HepG2 (cell line): Measurements from ENCODE around the gene BANK1. TPM values are rescaled to one million over a fixed set of nuclear protein-coding genes. Genes with fewer than 3 reads are reported as not detected.

Experiments used
- ATAC-seq: fragments of 200-7000 bp; cut with Tn5 transposase; 3 replicates; pipeline ENCODE4 v1.9.1; 2020; ENCODE audit warnings: mild to moderate bottlenecking, moderate library complexity
- BruUV-seq: library from RNA; stranded (reverse); fragments of 400-500 nt; replicated peaks from 2 replicates; lab custom pipeline; 2021; lab: Mats Ljungman, UMichigan
- CTCF ChIA-PET: fragments of 300-600 bp; formaldehyde crosslinking; extraction: SDS; loops from one replicate; lab custom pipeline; 2021; ENCODE audit warnings: low total read pairs, inconsistent platforms, low intra/inter-chr PET ratio; lab: Yijun Ruan, JAX
- POLR2A ChIA-PET: fragments of 350-600 bp; sonication (Branson Sonifier 250); formaldehyde crosslinking; loops from one replicate; lab custom pipeline; 2020; ENCODE audit warnings: antibody characterized with exemption, inconsistent platforms; lab: Yijun Ruan, JAX
- DNase-seq: peaks from one replicate; pipeline ENCODE4 v3.0.0-alpha.2; 2015; ENCODE audit warnings: low spot score
- FAIRE-seq: peaks from 3 replicates; lab custom pipeline; 2011; peaks lifted over from hg19 to GRCh38; lab: Jason Lieb, UNC
- H2AFZ ChIP-seq: one replicate; pipeline ENCODE4 v1.6.1; 2011; ENCODE audit warnings: low read length, inconsistent platforms
- H3K27ac ChIP-seq: fragments of 300-600 bp; 3 replicates; pipeline ENCODE4 v1.8.0; 2011; ENCODE audit warnings: mixed run types, mild to moderate bottlenecking, mixed read lengths, low read length, inconsistent platforms; ENCODE audit not compliant: insufficient read depth; ENCODE audit errors: extremely low read length
- H3K27me3 ChIP-seq, 2 experiments: fragments of 200-600 bp in 1 of 2; 2 replicates in 1 of 2; 3 replicates in 1 of 2; pipeline versions ENCODE4 v1.6.0 to v1.8.0; 2011; ENCODE audit warnings: low read length in 2 of 2, mild to moderate bottlenecking in 2 of 2, moderate library complexity in 2 of 2, inconsistent platforms in 1 of 2; ENCODE audit not compliant: insufficient read depth in 2 of 2, control insufficient read depth in 1 of 2
- H3K36me3 ChIP-seq, 2 experiments: fragments of 200-600 bp in 1 of 2; replicated peaks in 1 of 2; 2 replicates in 1 of 2; 3 replicates in 1 of 2; pipeline versions ENCODE4 v1.5.1 to v1.8.0; 2011; ENCODE audit warnings: low read length in 2 of 2, inconsistent platforms in 1 of 2; ENCODE audit not compliant: insufficient read depth in 2 of 2, control insufficient read depth in 1 of 2
- H3K4me1 ChIP-seq: 2 replicates; pipeline ENCODE4 v1.5.1; 2012; ENCODE audit warnings: low read length, inconsistent platforms; ENCODE audit not compliant: insufficient read depth
- H3K4me2 ChIP-seq: 2 replicates; pipeline ENCODE4 v1.6.0; 2011; ENCODE audit warnings: low read depth, low read length, inconsistent platforms
- H3K4me3 ChIP-seq, 3 experiments: fragments of 200-600 bp in 1 of 3; sonication (generic), shearing (Covaris generic) in 1 of 3; replicated peaks in 1 of 3; 2 replicates each; pipeline ENCODE4 v1.5.1; 2011 to 2016; ENCODE audit warnings: low read length in 3 of 3, inconsistent platforms in 2 of 3, low read depth in 2 of 3, mild to moderate bottlenecking in 2 of 3, control low read depth in 1 of 3, mixed read lengths in 1 of 3; ENCODE audit not compliant: insufficient read depth in 1 of 3
- H3K79me2 ChIP-seq: one replicate; pipeline ENCODE4 v1.6.1; 2011; ENCODE audit warnings: low read length, inconsistent platforms; ENCODE audit not compliant: insufficient read depth
- H3K9ac ChIP-seq: 2 replicates; pipeline ENCODE4 v1.6.0; 2011; ENCODE audit warnings: mild to moderate bottlenecking, low read depth, low read length, inconsistent platforms; ENCODE audit not compliant: insufficient read depth
- H3K9me3 ChIP-seq: 2 replicates; pipeline ENCODE4 v1.5.1; 2012; ENCODE audit warnings: mild to moderate bottlenecking, low read length
- H4K20me1 ChIP-seq: 2 replicates; pipeline ENCODE4 v1.6.0; 2011; ENCODE audit warnings: inconsistent platforms, mild to moderate bottlenecking, low read length, moderate library complexity; ENCODE audit not compliant: insufficient read depth
- CENPX ChIP-seq: sonication (generic); formaldehyde crosslinking; IDR thresholded peaks from 2 replicates; pipeline ENCODE4 v1.9.0; 2021; ENCODE audit warnings: mild to moderate bottlenecking, missing genetic modification reagents, moderate library complexity
- KDM5B ChIP-seq: sonication (generic); formaldehyde crosslinking; IDR thresholded peaks from 2 replicates; pipeline ENCODE4 v1.4.0; 2020; ENCODE audit warnings: missing genetic modification reagents, mild to moderate bottlenecking, borderline replicate concordance
- NFIC ChIP-seq: IDR thresholded peaks from 2 replicates; pipeline ENCODE4 v1.6.1; 2012; ENCODE audit warnings: mild to moderate bottlenecking, low read length, inconsistent platforms
- SNAPC4 ChIP-seq: sonication (generic); formaldehyde crosslinking; IDR thresholded peaks from 2 replicates; pipeline ENCODE4 v1.4.0; 2020; ENCODE audit warnings: mild to moderate bottlenecking, missing genetic modification reagents
- THAP9 ChIP-seq: sonication (generic); formaldehyde crosslinking; IDR thresholded peaks from 2 replicates; pipeline ENCODE4; 2020; ENCODE audit warnings: missing genetic modification reagents, mild to moderate bottlenecking, borderline replicate concordance
- ZNF17 ChIP-seq: sonication (generic); formaldehyde crosslinking; IDR thresholded peaks from 2 replicates; pipeline ENCODE4 v1.5.0; 2020; ENCODE audit warnings: mild to moderate bottlenecking, missing genetic modification reagents
- ZNF318 ChIP-seq: sonication (generic); formaldehyde crosslinking; IDR thresholded peaks from 2 replicates; pipeline ENCODE4 v1.4.0; 2020; ENCODE audit warnings: mild to moderate bottlenecking, missing genetic modification reagents
- WGBS: methylation state at CpG from one replicate; pipeline ENCODE4 v1.1.6; 2017; ENCODE audit warnings: low lambda C conversion rate; 5-methylcytosine and 5-hydroxymethylcytosine counted together
- in situ Hi-C: cut with HindIII; loops from 2 replicates; pipeline ENCODE4 v1.10.0; 2017; ENCODE audit warnings: low pct_unique_long_range_greater_than_20kb; ENCODE audit not compliant: extremely low pct_ligation_motif_present
- intact Hi-C: fragments of 100-400 bp; cut with micrococcal nuclease; formaldehyde crosslinking; loops from one replicate; pipeline ENCODE4 v1.10.0; 2022; ENCODE audit not compliant: unreplicated experiment
- polyA plus RNA-seq, 8 experiments: library from polyadenylated mRNA; depleted of rRNA in 3 of 8; stranded (reverse) in 7 of 8; unstranded in 1 of 8; fragments of >200 nt; fragmentation: Illumina TruSeq in 4 of 8; extraction: Trizol in 4 of 8; gene quantifications; 2 replicates each; pipeline versions ENCODE4 v1.2.1 to v1.2.3, GENCODE V29; 2011 to 2016; ENCODE audit warnings: low read depth in 4 of 8, missing spikeins in 1 of 8, mixed read lengths in 1 of 8; ENCODE audit not compliant: insufficient read depth in 1 of 8
- total RNA-seq, 5 experiments: library from RNA; depleted of rRNA; stranded (reverse); fragments of >200 nt; fragmentation: Illumina TruSeq; extraction: Trizol; gene quantifications; 2 replicates each; pipeline ENCODE4 v1.2.3, GENCODE V29; 2016; ENCODE audit warnings: low read depth in 1 of 5

Gene BANK1
- total and polyA plus RNA-seq, 2 of the 13 experiments (the other 11 are each of a cell fraction or from before 2014, with no cell fraction given) = 0.15 TPM; not detected in 1

GRCh38 chr4:101831816-101832215, 41.3 kb downstream of the BANK1 start (continued):
- TF ChIP-seq THAP9 (no peak), SNAPC4 (no peak), CENPX (CRISPR knock-in tag) (no peak), ZNF17 (CRISPR knock-in tag) (no peak)

- POLR2A ChIA-PET = no interaction called here
- no peaks in the 10 kb centered on the region for H4K20me1 ChIP-seq
- H3K4me2 ChIP-seq = no peak overlapping the region
- no peaks in the 10 kb centered on the region for H3K27me3 ChIP-seq
- DNase-seq = no peak
- H3K9ac ChIP-seq = no peak overlapping the region
- no peaks in the 10 kb centered on the region for H3K36me3 ChIP-seq
- ATAC-seq = no peak
- CTCF ChIA-PET = no interaction called here
- no peaks in the 10 kb centered on the region for H3K9me3 ChIP-seq
- no TSS peak for BruUV-seq
- in situ Hi-C loops (no loop called here), intact Hi-C loops (no loop called here)
- no peak for FAIRE-seq
- no peaks in the 10 kb centered on the region for H3K4me1 ChIP-seq
- 36% methylated on average over 1 of the region's 1 CpG for WGBS
- no peak overlapping the region for H2AFZ ChIP-seq
- no peak overlapping the region for H3K27ac ChIP-seq
- no peaks in the 10 kb centered on the region for H3K79me2 ChIP-seq
- no peak overlapping the region for H3K4me3 ChIP-seq
- TF ChIP-seq ZNF318 (no peak), KDM5B (CRISPR knock-in tag) (no peak), NFIC (no peak)
Observed at GRCh38 chr4:101833480-101833879, 43.0 kb downstream of the BANK1 start.
